SHP77 treated with DMSO at 0.1 percent for 48 hours (cell line): ENCODE measurements around the gene GALNT1.
"Not testable (repeated sequence)": the region's sequence is repeated elsewhere in the genome, so short reads cannot be mapped to it uniquely, and the experiment has no call there.

Experiments used
- DNase-seq: peaks from one replicate; lab custom pipeline; 2025; lab: John Stamatoyannopoulos, UW

GALNT1 gene

DNA sequence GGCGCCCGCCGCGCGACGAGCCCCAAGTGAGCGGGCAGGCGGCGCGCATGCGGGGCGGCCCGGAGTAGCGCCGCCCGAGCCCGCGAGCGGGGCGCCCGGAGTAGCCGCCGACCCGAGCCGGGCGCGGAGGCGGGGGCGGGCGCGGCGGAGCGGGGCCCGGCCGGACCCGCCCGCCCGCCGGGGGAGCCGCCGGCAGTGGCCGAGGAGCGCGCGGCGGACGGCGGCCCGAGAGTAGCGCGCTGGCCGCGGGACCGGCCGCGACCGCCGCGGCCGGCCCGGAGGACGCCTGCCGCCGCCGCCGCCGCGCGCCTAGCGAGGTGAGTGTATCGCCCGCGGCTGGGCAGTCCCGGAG, at the start of gene GALNT1:
Gene GALNT1 (plus strand): TSS at position 195 of the 352 bp plus-strand sequence. CDS start 72,923 bp downstream, outside the sequence.
- DNase-seq: no peak

DNA sequence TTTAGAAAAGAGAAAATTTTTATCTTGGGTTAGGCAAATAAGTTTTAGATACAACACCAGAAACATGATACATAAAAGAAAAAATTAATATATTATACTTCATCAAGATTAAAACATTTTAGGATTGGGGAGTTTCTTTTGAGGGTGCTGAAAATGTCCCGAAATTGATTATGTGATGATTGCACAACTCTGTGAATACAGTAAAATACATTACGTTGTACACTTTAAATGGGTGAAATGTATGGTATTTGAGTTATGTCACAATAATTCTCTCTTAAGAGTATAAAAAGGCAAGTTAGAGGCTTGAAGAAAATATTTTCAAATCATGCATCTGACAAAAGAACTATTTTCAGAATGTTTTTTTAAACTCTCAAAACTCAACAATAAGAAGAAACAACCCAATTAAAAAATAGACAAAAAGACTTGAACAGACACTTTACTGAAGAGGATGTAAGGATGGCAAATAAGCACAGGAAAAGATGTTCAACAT, 47.6 kb upstream of the GALNT1 start:
- DNase-seq: no peak

DNA sequence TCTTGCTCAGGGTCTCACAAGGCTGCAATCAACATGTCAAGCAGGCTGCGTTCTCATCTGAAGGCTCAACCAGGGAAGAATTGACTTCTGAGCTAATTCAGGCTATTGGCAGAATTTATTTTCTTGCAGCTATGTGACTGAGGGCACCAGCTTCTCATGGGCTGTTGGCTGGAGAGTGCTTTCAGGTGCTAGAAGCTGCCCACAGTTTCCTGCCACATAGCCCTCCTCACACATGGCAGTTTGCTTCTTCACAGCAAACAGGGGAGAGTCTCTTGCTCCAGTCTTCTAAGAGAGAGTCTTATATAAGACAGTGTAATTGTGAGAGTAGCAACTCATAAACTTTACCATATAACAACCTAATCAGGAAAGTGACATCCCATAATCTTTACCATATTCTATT, 46.2 kb upstream of the GALNT1 start:
- DNase-seq: no peak

DNA sequence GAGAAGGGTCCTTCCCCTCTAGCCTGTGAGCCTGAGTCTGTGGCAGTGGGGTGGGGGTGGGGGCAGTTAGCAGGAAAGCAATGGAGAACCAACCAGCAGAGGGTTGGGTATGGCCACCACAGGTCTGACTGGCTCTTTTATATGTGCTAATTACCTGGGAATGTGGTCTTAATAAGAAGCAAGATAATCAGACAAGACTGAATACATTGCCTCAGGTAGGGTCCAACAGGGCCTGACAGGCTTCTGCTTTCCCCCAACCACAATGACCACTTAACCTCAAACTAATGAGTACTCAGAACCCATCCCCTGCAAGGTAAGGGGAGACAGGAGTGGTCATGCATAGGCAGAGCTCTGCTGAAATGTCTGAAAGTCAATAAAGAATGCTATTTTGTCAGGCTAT, 39.2 kb upstream of the GALNT1 start:
- no peak for DNase-seq

DNA sequence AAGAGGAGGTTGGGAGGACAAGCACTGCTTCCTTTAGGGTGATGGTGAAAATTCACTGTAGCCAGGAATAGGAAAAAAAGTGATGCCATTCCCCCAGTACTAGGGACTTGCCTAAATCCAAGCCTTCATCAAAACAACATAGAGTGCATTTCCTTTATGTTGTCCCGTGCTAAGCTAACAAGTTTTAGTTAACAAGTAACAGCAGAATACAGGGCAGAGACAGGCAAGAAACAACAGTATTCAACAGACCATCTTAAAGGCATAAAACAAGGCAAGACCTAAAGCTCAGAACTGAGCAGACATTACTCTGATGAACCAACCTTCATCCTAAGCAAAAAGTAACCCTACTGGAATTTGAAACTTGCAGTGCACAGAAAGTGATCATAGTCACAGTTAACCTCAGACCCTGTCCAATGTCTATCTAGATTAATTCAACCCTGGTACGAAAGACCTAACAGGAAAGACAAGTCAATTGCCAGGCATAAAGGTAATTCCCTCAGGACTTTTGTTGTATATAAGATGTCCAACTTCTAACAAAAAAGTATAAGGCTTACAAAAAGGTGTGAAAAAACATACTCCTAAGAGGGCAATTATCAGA, 34.4 kb upstream of the GALNT1 start:
- no peak for DNase-seq

DNA sequence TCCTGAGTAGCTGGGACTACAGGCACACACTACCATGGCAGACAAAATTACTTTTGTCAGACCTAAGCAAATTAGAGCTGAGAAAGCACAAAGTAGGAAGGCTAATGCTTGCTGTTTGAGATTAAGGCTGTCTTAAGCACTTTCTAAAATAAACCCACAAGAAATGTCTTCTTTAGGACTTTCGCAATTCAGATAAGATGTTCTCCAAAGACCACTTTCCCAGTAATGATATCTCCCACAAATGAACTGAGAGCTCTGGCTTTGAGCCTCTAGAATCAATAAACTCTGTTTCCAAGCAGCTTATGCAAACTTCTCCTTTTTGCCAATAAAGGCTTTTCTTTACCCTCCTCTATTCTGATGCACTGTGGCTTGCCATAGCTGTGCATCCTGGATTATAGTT, 32.0 kb upstream of the GALNT1 start:
- no peak for DNase-seq

DNA sequence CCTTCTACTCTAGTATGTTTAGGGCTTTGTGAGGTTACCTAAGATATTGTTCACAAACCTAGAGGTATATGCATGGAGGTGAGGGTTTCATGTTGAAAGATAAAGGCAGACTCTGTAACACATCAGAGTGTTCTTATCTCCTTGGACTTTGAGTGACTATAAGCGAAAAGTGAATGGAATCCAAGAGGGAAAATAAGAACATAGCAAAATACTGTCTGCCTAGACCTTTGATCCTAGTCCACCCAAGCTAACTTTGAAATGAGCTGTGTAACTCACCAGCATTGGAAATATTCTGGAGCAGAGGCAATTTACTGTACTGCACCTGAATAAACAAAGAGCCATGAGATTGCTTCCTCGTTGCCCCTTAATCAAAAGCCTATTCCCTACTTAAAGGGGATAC, 28.2 kb upstream of the GALNT1 start:
- no peak for DNase-seq

DNA sequence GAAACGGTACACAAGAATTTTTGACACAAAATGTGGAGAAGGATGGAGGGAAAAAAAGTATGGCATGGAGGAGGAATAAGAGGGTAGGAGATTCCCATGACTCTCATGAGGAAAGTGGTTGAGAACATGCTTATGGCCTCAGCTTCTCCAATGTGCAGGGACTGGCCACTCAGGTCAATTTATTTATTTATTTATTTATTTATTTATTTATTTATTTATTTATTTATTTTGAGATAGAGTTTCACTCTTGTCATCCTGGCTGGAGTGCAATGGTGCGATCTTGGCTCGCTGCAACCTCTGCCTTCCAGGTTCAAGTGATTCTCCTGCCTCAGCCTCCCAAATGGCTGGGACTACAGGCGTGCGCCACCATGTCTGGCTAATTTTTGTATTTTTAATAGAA, 26.0 kb upstream of the GALNT1 start:
- not testable (repeated sequence) for DNase-seq

DNA sequence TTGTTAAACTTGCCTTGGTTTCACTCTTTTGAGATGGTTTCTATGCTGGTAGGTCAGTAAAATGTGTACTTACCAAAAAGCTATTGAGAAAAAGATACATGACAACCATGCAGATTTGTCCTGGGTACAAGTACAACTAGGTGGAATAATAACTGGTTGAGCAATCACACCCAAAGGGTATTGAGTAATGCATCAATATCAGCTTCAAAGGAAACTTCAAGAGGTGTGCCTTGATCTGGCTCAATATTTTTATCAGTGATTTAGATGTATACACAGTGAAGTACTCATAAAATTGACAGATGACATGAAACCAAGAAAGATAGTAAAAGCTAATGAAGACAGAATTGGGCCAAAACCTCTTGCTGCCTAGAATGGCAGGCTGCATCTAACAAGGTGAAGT, 21.7 kb upstream of the GALNT1 start:
- no peak for DNase-seq

DNA sequence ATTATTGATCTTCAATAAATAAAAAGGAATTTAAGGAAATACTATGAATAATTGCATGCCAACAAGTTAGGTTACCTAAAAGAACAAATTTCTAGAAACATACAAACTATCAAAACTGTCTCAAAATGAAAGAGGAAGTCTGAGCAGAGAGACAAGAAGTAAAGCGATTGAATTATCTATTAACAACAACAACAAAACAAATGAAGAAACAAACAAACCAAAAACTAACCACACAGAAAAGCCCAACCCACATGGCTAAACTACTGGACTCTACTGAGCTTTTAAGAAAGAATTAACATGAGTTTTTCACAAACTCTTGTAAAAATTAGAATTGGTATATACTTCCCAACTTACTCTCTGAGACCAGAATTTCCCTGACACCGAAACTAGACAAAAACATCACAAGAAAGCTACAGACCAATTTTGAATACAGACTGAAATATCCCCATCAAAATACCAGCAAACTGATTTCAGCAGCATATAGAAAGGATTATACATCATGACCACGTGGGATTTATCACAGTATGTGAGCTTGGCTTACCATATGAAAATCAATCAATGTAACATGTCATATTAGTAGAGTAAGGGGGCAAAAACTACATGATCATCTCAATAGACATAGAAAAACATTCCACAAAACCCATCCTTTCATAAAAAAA, 16.6 kb upstream of the GALNT1 start:
- DNase-seq: no peak

DNA sequence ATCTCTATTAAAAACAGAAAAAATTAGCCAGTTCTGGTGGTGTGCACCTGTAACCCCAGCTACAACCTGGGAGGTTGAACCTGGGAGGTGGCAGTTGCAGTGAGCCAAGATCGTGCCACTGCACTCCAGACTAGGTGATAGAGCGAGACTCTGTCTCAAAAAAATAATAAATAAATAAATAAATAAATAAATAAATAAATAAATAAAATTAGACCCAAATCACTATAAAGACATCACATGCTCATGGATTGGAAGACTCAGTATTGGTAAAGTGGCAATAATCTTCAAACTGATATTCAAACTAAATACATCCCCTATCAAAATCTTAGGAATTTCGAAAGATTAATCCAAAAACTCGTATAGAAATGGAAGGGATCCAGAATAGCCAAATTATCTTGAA, 15.5 kb upstream of the GALNT1 start:
- no peak for DNase-seq

DNA sequence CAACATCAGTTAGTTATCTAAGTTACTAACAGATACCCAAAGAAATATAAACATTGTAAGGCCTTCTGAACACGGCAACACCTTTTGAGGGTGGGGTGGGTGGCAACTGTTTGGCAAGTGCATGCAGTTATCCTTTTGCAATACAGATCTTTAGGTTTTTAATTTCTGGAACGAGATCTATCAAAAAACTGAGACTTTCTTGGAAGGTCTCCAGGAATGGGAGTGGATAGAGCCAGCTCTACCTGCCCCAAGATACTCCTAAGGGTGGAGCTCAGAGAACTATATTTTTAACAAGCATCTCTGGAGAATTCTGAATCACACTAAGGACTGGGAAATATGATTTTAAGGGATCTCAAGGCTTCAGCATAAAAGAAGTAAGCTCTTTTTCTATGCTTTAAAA, 11.4 kb upstream of the GALNT1 start:
- no peak for DNase-seq

DNA sequence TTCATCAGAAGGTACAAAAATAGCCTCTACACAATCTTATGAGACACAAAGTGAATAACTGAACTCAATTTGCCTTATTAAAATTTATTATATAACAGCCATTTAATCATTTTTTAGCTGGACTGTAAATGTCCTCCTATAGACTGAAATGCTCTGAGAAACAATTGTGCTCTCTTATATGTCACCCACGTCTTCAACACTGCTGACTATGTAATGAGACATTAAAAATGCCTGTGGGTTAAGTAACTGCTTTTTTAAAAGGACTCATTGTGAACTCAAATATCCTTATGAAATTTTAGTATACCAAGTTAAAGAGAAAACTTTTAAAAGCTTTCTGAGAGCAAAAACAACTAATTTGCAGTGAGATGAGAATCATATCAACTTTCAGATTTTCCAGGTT, 10.4 kb upstream of the GALNT1 start:
- no peak for DNase-seq

DNA sequence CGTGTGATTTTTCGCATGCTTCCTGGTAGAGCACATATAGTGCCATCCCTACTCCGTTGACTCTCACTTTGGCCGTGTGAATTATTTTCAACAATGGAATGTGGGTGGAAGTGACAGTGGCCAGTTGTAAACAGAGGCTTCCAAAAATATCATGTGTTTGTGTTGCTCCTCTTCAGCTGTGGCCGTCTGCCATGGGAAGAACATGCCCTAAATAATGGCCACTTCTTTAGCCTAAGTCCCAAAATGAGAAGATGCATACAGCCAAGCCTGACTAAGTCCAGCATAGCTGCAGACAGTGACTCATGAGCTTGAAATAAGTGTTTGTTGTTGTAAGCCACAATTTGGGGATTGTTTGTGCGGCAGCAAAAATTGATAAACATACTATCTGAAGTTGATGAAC, 8.9 kb upstream of the GALNT1 start:
- no peak for DNase-seq

DNA sequence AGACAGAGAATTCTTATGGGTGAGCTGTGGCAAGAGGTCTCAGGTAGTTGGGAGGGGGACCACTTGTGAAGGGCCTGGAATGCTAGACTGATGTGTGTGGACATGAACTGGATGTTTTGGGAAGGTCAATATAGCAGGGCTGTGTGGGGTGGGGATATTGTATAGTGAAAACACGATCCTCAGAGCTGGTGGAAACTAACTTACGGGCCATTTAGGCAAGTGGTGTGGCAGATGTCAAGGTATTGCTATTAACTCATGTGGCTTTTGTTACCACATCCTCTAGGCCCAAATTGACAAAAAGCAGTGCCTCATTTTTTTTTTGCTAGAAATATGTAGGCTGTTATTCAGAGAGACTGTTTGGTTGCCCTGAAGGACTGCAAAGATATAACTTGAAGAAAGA, 8.0 kb upstream of the GALNT1 start:
- no peak for DNase-seq

DNA sequence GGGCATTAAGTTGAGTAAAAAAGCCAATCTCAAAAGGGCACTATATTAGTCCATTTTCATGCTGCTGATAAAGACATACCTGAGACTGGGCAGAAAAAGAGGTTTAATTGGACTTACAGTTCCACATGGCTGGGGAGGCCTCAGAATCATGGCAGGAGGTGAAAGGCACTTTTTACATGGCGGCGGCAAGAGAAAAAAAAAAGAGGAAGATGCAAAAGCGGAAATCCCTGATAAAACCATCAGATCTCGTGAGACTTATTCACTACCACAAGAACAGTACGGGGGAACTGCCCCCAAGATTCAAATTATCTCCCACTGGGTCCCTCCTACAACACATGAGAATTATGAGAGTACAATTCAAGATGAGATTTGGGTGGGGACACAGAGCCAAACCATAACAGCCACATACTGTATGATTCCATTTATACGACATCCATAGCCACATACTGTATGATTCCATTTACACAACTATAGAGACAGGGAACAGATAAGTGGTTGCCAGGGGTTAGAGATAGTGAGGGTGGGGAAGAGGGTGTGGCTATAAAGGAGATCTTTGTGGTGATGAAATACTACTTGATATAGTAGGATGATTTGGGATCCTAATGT, 5.2 kb upstream of the GALNT1 start:
- not testable (repeated sequence) for DNase-seq

DNA sequence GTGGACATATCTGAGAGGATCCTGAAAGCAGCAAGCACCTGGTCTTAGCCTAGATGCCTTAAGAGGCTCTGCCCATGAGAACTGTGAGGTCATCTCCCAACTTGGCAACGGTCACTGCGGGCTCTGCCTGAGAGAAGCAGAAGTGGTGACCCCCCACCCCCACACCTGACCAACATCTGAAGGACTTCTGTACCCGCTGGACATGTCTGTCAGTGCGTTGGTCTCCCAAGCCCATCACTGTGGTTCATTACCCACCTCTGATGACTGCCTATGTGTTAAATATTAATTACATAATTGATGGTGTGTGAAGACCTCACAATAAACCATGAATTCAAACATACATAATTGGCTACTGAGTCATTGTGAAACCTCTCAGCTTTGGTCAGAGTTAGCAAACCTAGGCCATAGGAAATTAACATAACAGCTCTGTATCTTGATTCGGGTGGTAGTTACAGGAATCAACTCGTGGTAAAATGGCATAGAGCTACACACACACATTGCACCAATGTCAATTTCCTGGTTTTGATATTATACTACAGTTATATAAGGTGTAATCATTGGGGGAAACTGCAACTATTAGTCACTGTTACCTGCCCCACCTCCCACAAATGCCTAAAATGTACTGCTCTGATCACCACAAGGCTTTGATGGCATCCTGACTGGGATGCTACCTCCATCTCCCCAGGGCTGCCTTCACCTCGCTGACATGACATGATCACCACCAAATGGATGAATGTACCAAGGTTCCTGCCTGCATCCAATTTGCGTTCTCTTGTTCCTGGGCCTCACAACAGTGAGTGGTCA, 4.3 kb upstream of the GALNT1 start:
- no peak for DNase-seq

DNA sequence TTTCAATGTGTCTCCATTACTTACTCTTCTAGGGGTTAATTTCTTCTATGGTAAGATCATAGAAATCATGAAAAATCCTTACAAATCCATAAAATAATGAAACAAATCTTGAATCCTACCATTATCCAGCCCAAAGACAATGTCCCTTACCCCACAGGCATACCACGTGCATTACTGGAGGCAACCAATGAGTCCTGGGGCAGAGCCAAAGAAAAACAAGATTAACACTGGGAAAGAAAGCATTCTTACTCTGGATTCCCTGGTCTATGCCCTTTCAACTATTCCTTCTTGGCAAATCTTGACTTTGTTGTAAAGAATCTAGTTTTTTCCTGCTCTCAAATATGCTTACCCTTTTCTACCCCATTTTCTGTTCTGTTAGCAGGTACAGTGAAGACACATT, 3.1 kb upstream of the GALNT1 start:
- DNase-seq: no peak

DNA sequence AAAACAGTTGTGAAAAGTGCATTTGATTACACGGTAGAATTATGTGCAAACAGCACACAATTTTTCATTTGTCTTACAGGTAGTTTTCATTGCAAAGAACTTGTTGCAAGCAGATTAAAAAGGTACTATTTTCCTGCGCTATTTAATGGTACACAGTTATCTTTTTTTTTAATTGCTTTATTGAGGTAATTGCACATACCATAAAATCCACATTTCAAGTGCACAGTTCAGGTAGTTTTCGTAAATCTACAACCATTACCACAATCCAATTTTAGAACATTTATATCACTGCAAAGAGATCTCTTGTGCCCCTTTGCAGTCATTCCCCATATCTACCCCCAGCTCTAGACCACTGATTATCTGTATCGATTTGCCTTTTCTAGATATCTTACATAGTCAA, 2.6 kb upstream of the GALNT1 start:
- no peak for DNase-seq

DNA sequence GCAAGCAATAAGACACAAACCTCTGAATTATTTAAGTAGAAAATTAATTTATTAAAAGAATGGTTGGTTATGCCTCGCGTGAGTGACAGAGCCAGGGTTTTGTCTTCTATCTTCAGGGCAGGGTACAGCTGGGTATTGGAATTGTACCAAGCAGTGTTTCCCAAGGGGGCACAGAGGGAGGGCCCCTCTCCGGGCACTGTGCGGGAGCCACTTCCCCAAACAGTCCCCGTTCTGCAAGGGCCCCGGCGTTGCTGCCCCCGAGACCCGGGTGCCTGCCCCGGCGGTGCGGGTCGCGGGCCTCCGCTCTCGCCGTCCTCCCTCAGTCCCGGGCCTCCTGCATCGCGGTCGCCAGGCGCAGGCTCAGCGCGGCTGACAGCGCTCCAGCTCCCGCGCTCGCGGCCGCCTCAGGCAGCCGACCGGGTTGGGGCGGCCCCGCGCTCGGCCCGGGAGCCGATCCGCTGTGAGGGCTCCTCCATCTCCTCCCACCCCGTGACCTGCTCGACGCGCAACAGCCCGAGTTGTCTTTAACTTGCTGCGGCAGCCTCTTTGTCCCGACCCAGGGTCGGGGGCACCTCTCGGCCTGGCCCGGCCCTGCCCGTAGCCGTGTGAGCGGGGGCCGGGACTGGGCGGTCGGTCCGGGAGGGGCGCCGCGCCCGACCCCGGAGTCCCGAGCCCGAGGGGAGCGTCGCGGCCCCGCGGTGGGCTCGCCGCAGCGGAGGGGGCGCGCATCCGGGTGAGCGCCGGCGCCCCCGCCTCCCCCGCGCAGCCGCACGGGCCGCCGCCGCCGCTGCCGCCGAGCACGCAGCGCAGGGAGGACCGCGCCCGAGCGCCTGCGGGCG, 620 bp upstream of the GALNT1 start:
- DNase-seq: no peak

DNA sequence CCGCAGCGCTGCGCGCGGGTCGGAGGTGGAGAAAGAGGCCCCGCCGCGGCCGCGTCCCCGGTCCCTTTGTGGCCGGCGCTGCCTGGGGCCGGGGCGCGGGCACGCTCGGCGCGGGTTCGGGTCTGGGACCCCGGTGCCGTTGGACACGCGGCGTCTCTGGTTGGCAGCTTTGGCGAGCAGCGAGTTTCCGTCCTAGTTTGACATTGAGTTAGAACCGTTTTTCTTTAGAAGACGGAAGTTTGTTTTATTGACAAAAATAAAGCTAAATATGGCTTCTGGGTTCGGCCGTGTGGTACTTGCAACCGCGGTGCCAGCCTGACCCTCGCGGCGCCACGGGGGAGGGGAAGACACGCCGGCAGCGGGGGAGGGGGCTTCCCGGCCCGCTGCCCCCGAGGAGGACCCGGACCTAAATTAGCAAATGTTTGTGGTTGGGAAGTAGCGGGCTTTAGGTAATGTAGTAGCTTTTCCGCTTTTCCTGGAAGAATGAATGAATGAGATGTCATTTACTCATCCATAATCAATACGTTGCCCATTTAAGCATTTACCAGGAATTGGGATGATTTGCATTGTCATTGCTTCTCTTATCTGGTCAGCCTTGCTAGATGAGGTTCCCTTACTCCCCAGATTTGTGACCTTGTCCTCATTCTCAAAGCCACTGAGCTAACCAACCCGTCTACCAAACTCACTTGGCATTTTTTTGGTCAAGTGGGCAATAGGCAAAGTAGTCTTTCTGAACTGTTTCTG, 530 bp downstream of the GALNT1 start:
- no peak for DNase-seq
